Activated gamma-delta T cell treated with Interleukin-2 at 50 U/mL for 16 hours (primary cell): ENCODE results near the gene GRM4.
"Not testable (repeated sequence)": the region's sequence is repeated elsewhere in the genome, so short reads cannot be mapped to it uniquely, and the experiment has no call there.

Source experiments
- DNase-seq: peaks from one replicate; pipeline ENCODE4 v3.0.0-alpha.2; 2020

Gene GRM4

DNA sequence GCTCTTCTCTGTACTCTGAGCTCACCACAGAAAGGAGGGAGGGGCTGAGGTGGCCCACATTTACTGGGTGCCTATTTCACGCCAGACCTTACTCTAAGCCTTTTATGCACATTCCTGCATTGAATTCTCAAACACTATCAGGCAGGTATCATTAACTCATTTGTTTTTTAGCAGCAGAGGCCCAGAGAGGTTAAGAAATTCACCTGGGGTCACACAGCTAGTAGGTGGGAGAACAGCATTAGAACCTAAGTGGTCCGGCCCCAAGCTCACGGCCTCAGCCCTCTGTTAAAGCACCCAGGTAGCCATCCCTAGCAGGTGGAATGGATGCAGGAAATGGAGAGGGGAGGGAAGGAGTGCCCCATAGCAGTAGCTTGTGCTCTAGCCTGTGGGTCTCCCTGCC, 84.5 kb downstream of the GRM4 start:
- no peak for DNase-seq

- DNase-seq = no peak
These were observed 86.0 kb downstream of the GRM4 start for GRCh38 chr6:34059914-34060313.

DNA sequence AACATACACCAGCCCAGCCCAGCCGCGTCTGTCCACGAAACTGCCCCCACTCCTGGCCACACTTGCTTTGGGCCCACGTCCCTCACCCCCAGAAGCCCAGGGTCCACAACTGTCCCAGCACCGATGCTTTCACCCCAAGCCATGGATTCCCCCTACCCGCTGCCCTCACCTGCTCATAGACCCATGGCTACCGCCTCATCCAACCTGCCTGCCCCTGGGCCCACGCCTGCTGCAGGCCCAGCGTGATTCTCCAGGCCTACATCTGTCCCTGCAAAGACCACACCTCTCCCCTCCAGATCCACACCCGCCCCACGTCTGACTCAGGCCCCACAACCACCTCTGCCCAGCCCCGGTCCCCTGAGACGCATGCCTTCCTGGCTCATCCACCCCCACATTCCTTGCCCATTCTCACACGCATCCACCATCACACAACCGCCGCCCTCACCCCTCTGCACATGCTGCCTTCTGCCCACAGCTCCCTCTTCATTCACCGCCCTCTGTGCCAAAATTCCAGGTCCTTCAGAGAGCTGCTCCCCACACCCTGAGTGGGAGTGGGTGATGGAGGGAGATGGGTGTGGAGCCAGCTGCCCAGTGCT, 86.7 kb downstream of the GRM4 start:
- DNase-seq = no peak

- no peak for DNase-seq
These were observed 88.1 kb downstream of the GRM4 start for GRCh38 chr6:34057790-34058189.

- no peak for DNase-seq
These were observed 88.7 kb downstream of the GRM4 start for GRCh38 chr6:34057191-34057590.

- DNase-seq = no peak
These were observed 89.4 kb downstream of the GRM4 start for GRCh38 chr6:34056305-34057108.

- DNase-seq = peak; percentile 62
These were observed 90.5 kb downstream of the GRM4 start for GRCh38 chr6:34055223-34055933.

- no peak for DNase-seq
These were observed 92.2 kb downstream of the GRM4 start for GRCh38 chr6:34053721-34054120.

- DNase-seq = no peak
These were observed 92.8 kb downstream of the GRM4 start for GRCh38 chr6:34052918-34053608.

GRCh38 chr6:34052071-34052825, 93.6 kb downstream of the GRM4 start:
- no peak for DNase-seq

DNA sequence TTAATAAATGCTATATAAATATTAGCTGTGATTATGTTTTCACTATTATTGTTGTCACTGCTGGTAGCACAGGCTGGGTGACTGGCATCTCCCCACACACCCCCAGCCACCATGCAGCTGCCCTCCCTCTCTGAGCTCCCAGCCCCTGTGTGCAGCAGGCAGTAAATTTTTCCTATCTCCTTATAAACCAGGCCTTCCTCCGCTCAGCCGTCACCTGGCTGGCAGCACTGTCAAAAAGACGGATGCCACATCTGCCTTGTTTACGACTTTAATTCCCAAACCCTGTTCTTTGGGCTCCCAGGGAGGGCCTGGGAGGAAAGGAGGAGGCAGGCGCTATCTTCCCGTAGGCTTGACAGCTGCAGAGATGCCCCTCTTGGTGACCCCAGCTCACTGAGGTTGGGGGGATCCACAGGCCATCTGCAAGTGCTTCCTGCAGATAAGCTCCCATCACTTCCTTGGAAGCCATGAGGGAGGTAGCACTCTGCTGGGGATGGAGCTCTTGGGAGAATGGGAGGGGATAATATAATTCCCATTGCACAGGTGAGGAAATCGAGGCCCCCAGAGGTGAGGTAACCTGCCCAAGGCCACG, 94.5 kb downstream of the GRM4 start:
- DNase-seq = no peak

- no peak for DNase-seq
These were observed 95.2 kb downstream of the GRM4 start for GRCh38 chr6:34050691-34051090.

DNA sequence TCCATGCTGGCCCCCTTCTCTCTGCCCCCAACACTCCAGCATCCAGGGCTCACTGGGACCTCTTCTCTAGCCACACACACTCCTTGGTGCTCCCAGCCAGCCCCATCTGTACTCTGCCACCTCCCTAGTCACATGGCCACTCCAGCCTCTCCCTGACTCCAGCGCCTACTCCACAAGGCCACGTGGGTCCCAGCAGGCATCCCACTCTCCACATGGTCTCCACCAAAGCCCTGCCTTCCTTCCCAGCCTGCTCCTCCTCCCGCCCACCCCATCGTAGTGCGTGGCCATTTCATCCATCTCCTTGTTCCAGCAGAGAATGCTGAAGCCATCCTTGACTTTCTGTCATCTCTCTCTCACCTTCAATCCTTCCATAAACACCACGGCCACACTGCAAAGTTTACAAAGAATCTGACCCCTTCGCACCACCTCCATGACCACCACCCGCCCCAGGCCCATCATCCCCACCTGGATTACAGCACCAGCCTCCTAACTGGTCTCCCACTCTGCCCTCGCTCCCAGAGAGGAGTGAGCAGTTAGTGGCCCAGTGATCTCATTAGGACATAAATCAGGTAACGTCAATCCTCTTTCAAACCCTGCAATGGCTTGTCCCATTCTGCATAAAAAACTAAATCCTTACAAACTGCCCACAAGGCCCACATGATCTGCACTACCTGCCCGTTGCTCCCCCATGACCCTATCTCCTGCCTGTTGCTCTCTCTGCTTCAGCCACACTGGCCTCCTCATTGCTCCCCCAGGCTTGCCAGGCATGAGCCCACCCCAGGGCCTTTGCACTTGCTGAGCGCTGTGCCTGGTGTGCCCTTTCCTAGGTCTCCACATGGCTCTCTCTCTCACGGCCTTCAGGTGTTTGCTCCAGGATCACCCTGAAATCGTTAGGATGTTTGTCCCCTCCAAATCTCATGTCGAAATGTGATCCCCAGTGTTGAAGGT, 96.2 kb downstream of the GRM4 start:
- DNase-seq = no peak

DNA sequence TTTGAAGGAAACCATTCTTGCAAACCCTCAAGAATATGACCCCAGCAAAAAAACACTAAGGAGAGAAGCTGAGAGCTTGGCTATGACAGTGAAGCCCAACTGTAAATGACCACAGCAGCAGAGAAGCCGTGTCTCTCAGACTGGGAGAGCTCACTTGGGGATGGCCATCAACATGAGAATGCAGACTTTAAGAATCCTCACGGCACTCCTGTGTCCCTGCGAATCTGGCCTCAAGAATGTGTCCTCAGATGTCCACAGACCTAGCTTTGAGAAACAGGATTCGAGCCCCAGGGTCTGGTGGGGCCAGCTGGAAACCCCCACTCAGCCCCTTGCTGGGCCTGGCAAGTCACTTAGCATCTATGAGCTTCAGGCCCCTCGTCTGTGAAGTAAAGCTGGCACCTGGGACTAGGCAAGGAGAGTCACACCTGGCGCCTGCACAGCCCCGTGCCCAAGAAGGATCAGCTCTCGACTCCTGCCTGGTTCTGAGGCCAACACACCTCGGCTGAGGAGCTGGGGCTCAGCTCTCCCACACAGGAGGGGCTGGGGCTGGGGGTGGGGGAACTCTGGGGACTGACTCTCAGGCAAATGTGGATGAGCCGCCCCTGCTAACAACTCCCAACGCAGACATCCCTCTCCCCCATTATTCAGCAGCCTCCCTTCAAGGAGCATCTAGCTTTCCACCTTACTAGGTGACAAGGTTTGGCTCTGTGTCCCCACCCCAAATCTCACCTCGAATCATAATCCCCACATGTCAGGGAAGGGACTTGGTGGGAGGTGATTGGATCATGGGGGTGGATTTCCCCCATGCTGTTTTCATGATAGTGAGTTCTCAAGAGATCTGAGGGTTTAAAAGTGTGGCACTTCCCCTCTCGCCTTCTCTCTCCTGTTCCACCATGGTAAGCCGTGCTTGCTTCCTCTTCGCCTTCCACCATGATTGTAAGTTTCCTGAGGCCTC, 97.7 kb downstream of the GRM4 start:
- no peak for DNase-seq

DNA sequence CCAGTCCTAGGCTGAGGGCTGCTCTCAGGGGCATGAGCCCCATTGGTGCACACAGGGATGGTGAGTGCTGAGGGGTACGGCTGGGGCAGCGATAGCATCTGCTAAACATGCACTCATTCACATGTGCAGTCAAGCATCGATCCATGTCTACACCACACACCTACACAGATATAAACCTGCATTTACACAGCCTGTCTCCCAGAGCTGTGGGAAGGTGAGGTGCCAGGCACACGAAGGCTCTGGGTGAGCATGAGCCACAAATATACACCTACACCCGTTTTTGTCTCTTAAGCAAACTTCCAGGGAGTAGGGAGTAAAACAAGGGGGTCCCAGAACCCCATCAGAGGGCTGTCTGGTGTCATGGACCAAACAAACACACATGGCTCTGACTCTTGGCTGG, 99.3 kb downstream of the GRM4 start:
- no peak for DNase-seq

DNA sequence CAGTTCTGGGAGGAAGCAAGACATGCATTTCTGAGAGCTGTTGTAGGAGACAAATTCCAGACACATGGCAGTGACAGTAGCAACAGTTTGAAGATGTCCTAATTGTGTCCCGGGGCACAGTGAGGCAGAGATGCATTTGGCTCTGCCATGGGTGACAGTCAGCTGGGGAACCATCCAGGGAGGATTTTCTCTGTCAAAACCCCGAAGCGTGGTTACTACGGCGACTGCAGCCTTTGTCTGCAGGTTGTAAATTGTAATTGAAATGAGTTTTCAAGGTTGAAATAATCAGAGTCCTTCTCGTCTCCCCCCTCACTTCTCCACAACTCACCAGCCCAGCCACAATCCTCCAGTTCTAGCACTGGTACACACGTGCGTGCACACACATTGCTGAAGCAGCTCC, 100.1 kb downstream of the GRM4 start:
- no peak for DNase-seq

DNA sequence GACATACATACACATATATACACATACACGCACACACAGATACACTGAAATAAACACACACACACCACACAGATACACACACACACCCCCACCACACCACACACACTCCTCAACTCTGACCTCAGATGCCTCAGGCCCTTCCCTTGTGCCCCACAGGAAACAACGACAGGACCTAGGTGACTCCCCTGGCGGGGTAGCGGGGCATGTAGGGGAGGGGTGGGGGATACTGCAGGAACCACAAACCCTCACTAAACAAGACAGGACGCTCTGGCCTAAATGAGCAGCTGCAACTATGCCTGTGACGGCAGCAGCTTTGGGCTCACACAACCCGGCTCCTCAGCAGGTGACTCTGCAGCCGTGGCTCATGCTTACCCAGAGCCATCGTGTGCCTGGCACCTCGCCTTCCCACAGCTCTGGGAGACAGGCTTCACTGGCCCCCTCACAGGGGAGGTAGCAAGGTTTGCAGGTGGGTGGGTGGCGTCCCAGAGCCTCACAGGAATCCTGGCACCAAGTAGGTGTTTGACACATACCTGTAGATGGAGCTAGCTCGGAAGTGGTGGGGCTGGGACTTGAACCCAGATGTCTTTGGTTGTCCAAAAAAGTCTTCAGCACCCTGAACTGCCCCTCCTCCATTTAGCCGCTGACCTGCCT, 100.8 kb downstream of the GRM4 start:
- peak; percentile 31 for DNase-seq

GRCh38 chr6:34043359-34043758, 102.5 kb downstream of the GRM4 start:
- DNase-seq = no peak

DNA sequence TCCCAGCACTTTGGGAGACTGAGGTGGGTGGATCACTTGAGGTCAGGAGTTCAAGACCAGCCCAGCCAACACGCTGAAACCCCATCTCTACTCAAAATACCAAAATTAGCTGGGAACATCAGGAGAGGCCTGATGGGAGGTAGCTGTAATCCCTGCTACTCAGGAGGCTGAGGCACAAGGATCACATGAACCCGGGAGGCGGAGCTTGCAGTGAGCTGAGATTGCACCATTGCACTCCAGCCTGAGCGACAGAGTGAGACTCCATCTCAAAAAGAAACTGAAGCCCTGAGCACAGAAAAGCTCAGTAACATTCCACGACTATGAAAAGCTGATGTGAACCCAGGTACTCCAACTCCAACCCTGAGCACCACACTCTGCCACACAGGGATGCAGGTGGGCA, 103.9 kb downstream of the GRM4 start:
- DNase-seq = not testable (repeated sequence)
